ENCODE results near the gene CDK14. TPM values are rescaled to one million over a fixed set of nuclear protein-coding genes. Genes with fewer than 3 reads are reported as not detected.

The CDK14 gene
- total RNA-seq, 4 donors from 2014 or later, result 29.3 to 37.8 (median 33.0) TPM

DNA sequence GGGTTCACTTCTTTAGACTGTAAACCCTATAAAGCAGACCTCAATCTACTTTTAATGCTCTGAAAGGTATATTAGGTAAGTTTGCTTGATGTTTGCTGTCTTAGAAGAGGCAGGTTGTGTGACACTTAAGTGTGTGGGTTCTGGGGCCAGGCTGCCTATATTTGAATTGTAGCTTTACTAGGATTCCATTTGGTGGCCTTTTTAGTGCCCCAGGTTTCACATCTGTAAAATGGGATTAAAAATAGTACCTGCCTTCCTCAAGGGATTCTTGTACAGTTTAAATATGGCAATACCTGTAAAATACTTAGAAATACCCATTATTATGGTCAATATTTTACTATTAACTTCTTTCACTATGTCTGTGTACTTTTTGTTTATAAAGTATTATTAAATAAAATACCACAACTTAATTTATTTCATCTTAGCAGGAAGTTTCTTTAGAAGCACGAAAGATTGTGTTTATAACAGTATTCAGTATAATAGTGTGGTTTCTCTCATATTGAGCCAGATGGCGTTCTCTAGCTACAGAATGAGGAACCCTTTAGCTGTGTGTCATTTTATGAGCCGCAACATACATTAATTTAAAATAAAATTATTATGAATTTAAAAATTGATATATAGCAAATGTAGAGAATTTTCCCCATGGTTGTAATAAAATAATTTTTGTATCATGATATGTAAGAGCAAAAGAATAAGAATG lies 94.2 kb downstream of the CDK14 start:
- Histone ChIP-seq H3K36me3 (no peaks in the 10 kb centered on the region), H3K4me3 (replicated peaks in 1 of 3) (no peak overlapping the region), H3K9me3 (no peaks in the 10 kb centered on the region), H3K27ac (no peak overlapping the region), H3K4me1 (no peaks in the 10 kb centered on the region), H3K27me3 (no peaks in the 10 kb centered on the region)
- 87 to 92% methylated on average over 3 of the region's 3 CpGs for WGBS, 2 donors
- no peak for DNase-seq
- intact Hi-C loops (cut with DNase I), result no loop called here
- TF ChIP-seq POLR2A (IDR thresholded peaks at IDR 0.05), result no peak
- TF ChIP-seq, protein P1, sequence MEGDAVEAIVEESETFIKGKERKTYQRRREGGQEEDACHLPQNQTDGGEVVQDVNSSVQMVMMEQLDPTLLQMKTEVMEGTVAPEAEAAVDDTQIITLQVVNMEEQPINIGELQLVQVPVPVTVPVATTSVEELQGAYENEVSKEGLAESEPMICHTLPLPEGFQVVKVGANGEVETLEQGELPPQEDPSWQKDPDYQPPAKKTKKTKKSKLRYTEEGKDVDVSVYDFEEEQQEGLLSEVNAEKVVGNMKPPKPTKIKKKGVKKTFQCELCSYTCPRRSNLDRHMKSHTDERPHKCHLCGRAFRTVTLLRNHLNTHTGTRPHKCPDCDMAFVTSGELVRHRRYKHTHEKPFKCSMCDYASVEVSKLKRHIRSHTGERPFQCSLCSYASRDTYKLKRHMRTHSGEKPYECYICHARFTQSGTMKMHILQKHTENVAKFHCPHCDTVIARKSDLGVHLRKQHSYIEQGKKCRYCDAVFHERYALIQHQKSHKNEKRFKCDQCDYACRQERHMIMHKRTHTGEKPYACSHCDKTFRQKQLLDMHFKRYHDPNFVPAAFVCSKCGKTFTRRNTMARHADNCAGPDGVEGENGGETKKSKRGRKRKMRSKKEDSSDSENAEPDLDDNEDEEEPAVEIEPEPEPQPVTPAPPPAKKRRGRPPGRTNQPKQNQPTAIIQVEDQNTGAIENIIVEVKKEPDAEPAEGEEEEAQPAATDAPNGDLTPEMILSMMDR (IDR thresholded peaks at IDR 0.05), result no peak

DNA sequence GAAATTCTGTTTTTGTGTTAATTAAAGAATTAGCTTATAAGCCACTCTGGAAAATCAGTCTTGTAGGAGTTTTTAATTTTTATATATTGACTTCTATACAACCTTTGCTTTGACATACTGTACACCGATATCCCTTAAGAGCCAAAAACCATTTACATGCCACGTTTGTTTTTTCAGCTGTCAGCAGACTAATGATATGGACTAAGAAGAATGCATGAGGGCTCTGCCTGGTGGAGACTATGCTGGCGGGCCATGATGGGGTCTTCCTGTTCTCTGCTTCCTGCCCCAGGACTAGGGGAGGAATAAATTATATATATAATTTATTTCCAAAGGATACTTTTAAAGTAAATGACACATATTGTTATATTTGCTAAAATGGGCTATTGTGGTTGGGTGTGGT lies 96.3 kb downstream of the CDK14 start:
- Histone ChIP-seq H3K36me3 (no peaks in the 10 kb centered on the region), H3K27me3 (no peaks in the 10 kb centered on the region), H3K4me1 (no peaks in the 10 kb centered on the region), H3K4me3 (replicated peaks in 1 of 3) (no peak overlapping the region), H3K27ac (no peak overlapping the region), H3K9me3 (no peaks in the 10 kb centered on the region)
- intact Hi-C loops (cut with DNase I), result no loop called here
- WGBS, 2 donors, result 47 to 85% methylated on average over 3 of the region's 3 CpGs
- TF ChIP-seq POLR2A (IDR thresholded peaks at IDR 0.05), result no peak
- TF ChIP-seq, protein P1 (IDR thresholded peaks at IDR 0.05), result no peak
- DNase-seq, result no peak

DNA sequence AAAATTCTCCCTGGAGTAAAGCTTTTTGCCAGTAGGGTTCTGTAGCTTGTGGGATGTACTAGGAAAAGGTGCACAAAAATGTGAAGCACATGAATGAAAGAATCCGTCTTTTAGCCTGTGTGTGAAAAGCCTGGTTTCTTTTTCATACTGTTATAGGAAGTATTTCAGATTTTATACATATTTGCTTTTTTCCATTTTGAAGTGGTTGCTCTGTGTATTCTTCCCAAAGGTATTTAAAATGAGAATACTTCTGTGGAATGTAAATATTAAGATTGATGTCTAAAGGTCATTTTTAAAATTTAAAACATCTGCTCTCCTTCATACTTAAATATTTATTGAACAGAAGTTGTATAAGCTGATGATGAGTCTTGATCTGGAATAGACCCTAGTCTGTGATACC lies 96.8 kb downstream of the CDK14 start:
- 93% methylated on average over 1 of the region's 1 CpG for WGBS, 2 donors
- TF ChIP-seq POLR2A (IDR thresholded peaks at IDR 0.05), result no peak
- TF ChIP-seq, protein P1 (IDR thresholded peaks at IDR 0.05), result no peak
- H3K9me3 ChIP-seq, result no peaks in the 10 kb centered on the region
- H3K36me3 ChIP-seq, result no peaks in the 10 kb centered on the region
- no peaks in the 10 kb centered on the region for H3K27me3 ChIP-seq
- H3K4me1 ChIP-seq, result no peaks in the 10 kb centered on the region
- no peak overlapping the region for H3K4me3 ChIP-seq (replicated peaks in 1 of 3)
- intact Hi-C loops (cut with DNase I), result no loop called here
- DNase-seq, result no peak
- H3K27ac ChIP-seq, result no peak overlapping the region

DNA sequence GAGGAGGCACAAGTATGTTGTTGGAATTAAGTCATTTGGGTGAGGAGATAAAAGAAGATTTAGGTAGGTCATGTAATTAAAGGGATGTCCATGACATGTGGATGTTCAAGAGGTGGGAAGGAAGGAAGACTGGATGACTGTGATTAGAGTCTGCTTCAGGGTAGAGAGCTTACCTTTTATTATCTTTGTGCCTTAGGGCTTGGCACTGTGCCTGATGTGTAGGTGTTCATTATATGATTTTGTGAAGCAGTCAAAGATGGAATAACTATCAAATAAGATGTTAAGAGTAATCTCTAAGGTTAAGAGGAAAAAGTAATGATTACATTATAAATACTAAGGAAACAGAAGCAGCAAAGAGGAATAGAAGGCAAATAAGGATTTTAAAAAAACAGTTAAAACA lies 97.8 kb downstream of the CDK14 start:
- Histone ChIP-seq H3K4me1 (peaks cover 0 to 4% of the 10 kb centered on the region in 2 donors), H3K4me3 (replicated peaks in 1 of 3) (no peak overlapping the region), H3K27ac (no peak overlapping the region), H3K27me3 (no peaks in the 10 kb centered on the region), H3K9me3 (no peaks in the 10 kb centered on the region), H3K36me3 (no peaks in the 10 kb centered on the region)
- TF ChIP-seq, protein P1 (IDR thresholded peaks at IDR 0.05), result no peak
- no peak for TF ChIP-seq POLR2A (IDR thresholded peaks at IDR 0.05)
- intact Hi-C loops (cut with DNase I), result no loop called here
- DNase-seq, result no peak

DNA sequence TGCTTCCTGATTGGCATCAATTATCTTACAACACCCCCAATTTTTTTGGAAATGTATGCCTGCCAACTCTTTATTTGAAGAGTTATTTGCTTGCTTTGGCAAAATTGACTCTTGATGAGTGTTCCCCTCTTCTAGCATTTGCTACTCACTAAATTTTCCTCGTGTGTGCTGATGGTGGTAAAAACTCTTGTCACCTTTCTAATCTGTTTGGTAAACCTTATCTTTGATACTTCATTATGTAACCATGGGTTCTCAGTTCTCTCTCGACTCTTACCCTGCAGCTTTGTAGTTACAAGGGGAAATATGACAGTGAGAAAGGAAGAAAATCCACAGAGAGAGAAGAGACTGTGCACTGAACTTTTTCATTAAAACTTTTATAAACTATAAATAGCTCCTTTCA lies 102.5 kb downstream of the CDK14 start:
- Histone ChIP-seq H3K27ac (no peak overlapping the region), H3K4me1 (peaks cover 0 to 4% of the 10 kb centered on the region in 2 donors), H3K4me3 (replicated peaks in 1 of 3) (no peak overlapping the region), H3K9me3 (no peaks in the 10 kb centered on the region), H3K36me3 (no peaks in the 10 kb centered on the region), H3K27me3 (no peaks in the 10 kb centered on the region)
- no peak for DNase-seq
- intact Hi-C loops (cut with DNase I), result no loop called here
- TF ChIP-seq POLR2A (IDR thresholded peaks at IDR 0.05), result no peak
- TF ChIP-seq, protein P1 (IDR thresholded peaks at IDR 0.05), result no peak
- WGBS, 2 donors, result 31 to 35% methylated on average over 2 of the region's 2 CpGs
